GM21381 (cell line): ENCODE results near the gene ZNF624.
"Not testable (repeated sequence)": the region's sequence is repeated elsewhere in the genome, so short reads cannot be mapped to it uniquely, and the experiment has no call there.

Experiments
- ATAC-seq: cut with Tn5 transposase; IDR thresholded peaks from one replicate; pipeline ENCODE4 v1.9.1; 2021; ENCODE audit warnings: mild to moderate bottlenecking, moderate library complexity; ENCODE audit not compliant: unreplicated experiment

The ZNF624 gene

DNA sequence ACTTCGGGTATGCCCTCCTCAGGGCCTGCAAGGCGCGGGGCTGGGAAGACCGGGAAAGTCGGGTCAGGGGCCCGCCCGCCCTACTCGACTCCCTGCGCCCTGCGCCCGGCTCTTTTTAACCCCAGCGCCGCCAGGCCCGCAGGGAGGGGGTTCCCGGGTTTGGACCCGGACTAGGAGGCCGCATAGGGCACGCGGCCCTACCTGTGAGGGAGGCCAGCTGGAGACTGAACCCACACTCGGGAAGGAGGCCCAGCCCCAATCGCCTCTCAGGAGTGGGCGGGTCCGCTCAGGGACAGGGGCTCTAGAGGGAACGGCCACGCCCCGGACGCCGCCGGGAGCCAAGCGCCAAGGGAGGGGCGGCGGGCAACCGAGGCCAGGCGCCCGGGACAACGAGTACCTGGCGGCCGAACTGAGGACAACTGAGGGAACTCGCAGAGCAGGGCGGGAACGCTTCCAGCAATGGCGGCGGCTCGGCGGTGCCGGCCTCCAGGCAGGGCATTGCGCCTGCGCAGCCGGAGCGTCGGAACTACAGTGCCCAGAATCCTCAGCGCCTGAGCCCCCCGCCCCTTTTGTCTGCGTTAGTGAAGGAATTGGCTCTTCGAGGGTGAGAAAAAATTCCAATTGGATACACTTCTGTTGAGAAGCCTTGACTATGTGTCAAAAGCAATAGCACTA is at the start of gene ZNF624:
TSS of gene ZNF624 (minus strand) at position 484 of the 675 bp plus-strand sequence.
- ATAC-seq = peak; percentile 92

DNA sequence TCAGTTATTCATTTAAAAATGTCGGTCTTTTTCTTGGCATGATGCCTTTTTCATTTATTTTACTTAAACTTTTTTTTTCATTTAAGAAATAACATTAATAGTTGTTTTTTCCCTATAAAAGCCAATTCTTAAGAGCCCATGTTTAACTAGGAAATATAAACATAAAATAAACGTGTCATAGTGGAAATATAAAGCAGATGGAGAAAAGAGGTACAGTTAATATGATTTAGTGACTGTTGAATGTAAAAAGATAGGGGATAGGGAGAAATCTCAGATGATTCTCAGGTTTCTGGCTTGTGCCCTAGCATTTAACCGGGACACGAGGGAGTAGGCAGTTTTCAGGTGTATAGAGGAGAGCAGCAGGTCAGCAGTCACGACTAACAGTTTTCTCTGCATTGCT is 44.0 kb upstream of the ZNF624 start:
- ATAC-seq = not testable (repeated sequence)

DNA sequence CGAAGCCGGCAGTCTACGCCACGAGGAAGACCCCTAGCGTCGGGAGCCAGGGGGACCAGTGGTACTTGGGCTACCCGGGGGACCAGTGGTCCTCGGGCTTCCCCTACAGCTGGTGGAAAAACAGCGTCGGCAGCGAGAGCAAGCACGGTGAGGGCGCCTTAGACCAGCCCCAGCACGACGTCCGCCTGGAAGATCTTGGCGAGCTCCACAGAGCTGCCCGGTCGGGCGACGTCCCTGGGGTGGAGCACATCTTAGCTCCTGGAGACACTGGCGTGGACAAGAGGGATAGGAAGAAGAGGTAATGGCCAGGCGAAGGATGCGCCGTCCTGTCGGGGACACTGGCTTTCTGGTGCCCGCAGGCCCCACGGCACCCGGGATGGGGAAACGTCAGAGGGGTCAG is 36.8 kb upstream of the ZNF624 start:
- ATAC-seq = not testable (repeated sequence)

DNA sequence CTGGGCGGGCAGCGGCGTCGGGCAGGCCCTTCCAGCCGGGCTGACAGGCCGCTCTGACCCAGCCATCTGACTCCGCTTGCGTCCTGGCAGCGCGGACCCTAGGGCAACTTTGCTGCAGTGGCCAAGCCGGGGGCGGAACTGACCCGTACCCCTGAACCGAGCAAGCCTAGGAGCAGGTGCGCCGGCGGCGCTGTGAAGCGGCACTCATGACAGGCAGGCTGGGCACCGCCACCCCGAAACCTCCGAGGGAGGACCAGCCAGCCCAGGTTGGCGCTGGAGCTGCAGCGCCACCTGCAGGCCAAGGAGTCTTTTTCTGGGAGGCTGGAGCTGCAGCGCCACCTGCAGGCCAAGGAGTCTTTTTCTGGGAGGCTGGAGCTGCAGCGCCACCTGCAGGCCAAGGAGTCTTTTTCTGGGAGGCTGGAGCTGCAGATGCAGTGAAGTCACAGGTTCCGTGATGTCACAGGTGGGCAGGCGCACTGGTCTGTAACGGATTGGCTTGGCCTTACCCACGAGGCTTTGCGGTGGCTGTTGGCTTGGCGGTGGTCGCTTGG is 36.2 kb upstream of the ZNF624 start, which contains the start of gene CCDC144A:
TSS of gene CCDC144A (plus strand) at position 511 of the 551 bp plus-strand sequence. CDS start 160 bp downstream, outside the sequence.
- ATAC-seq = not testable (repeated sequence)

DNA sequence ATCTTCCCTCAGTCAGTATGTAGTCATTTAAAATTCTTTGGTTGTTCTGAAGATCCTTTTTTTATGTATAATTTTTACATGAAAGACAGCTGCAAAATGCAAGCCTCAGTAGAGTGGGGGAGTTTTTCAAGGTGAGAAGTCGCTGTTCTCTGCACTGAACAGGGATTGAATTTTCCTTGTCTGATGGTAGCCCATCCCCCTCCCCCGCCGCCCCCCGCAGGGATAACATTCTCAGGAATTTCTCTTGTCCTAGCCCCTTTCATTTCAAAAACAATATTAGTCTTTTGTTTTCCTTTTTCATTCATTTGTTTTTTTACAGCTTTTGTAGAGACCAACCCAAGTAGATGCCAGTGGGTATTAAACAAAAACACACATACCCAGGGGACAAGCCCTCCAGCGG is 33.5 kb upstream of the ZNF624 start:
- ATAC-seq = not testable (repeated sequence)

DNA sequence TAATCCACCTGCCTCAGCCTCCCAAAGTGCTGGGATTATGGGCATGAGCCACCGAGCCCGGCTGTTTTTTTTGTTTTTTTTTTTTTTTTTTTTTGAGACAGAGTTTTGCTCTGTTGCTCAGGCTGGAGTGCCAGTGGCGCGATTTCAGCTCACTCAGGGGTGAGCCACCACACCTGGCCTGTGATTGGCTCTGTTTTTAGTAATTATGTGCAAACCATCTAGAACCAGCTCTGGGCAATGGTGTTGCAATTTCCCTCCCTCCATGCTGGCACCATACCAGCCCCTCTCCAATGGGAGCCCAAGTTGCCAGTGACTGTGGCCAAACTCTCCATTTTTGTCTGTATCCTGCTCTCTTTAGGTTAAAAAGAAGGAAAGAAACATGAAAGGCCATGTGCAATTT is 32.4 kb upstream of the ZNF624 start:
- not testable (repeated sequence) for ATAC-seq

DNA sequence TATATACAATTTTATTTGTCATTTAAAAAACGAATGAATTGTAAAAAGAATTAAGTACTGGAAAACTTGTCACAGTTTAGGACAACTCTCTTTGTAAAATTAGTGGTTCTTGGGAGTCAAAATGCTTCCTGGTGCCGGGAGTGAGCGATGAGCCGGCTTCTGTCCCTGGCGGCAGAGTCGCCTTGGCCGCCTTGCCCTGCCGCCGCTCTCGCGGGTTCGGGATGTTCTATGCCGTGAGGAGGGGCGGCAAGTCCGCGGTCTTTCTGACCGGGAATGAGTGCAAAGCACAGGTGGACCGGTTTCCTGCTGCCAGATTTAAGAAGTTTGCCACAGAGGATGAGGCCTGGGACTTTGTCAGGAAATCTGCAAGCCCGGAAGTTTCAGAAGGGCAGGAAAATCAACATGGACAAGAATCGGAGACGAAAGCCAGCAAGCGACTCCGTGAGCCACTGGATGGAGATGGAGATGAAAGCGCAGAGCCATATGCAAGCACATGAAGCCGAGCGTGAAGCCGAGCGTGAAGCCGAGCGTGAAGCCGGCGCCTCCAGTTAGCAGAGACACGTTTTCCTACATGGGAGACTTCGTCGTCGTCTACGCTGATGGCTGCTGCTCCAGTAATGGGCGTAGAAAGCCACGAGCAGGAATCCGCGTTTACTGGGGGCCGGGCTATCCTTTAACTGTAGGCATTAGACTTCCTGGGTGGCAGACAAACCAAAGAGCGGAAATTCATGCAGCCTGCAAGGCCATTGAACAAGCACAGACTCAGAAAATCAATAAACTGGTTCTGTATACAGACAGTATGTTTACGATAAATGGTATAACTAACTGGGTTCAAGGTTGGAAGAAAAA is 29.9 kb upstream of the ZNF624 start:
- not testable (repeated sequence) for ATAC-seq

DNA sequence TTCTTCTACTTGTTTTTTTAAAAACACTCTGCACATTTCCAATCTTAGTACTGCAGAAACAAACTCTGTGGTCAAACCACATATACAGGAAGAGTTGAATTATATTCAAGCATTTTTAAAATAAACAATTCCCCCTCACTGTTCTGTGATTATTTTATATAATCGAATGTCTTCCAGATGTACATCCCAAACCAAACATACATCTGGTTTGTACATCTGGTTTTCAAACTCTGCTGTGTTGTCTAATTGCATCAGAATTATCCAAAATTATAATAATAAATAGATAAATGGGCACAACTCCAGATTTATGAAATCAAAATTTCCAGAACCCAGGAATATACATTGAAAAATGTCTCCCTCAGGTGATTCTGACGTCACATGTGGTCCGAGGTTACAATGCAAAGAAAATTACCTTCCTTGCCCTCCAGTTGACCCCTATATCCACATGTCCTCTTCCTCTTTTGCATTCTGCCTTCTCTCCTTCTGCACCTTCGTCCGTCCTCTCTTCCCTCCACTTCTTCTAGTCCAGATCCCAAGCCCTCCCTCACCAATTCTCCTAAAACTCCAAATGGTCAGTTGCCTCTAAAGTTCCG is 23.1 kb upstream of the ZNF624 start:
- no peak for ATAC-seq

DNA sequence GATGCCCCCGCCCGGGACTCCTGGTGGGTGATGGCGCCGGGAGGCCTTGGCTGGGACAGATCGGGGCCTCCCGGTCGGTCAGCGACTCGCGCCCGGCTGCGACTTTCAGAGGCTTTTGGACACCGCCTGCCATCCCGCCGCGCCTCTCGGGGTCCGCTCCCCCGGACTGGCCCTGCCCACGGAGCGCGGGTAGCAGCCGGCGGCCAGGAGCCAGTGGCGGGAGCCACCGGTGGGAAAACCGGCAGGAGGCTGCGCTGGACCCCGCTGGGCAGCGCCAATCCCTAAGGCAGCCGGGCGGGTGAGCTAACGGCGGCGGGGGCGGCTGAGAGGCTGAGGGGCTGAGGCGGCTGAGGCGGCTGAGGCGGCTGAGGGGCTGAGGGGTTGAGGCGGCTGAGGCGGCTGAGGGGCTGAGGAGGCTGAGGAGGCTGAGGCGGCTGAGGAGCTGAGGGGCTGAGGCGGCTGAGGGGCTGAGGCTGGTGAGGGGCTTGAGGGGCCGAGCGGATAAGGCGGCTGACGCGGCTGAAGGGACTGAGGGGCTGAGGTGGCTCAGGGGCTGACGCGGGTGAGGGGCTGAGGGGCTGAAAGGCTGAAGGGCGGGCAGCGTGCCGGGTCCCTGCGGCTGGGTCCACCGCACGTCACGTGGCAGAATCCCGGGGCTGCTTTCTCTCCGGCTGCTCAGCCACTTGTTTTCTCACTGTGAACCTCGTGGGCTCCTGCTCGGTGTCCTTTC is 13.4 kb upstream of the ZNF624 start:
- not testable (repeated sequence) for ATAC-seq

DNA sequence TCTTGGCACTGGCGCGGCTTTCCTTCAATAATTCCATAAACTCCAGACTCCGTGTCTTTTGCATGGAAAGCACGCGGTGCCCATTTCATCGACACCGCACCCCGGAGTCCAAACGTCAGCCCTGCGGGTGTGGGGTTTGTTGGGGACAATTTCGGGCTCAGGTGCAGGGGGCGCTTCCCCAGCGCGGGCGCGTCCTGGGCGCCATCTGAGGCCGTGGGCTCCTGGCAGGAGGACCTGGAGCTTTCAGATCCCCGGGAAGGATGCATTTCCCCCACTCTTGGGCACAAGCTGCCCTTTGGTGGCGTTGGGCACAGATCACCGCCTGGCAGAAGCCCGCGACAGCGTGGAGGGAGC is 12.9 kb upstream of the ZNF624 start:
- ATAC-seq = not testable (repeated sequence)

DNA sequence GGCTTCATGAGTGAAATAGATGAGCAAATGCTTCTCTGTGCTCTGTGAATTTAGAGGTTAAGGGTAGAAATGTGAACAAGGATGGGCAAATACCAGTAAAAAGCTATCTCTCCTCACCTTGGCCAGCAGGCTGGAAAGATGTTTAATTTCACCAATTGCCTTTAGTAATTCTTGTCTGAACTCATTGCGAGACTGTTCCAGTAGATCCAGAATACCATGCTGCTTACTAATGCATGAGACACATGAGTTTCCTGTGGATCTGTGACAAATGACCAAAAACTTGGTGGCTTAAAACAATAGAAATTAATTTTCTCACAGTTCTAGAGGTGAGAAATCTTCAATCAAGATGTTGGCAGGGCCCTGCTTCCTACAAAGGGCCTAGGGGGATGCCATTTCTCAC is 9.3 kb upstream of the ZNF624 start:
- no peak for ATAC-seq

DNA sequence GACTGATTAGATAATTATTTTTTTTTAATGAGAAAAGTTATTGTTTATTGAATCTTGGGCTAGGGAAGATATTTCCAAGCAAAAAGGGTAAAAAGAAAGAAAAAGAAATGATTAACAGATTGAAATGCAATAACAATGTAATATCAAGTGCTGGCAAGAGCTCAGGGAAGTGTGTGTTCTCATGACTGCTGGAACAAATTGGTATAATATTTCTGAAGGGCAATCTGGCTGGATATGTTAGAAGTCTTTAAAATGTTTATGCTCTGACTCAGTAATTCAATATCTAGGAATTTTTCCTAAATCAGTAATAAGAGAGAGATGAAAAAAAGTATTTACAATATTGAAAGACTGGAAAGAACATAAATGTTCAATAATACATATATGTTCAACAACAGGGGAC is 7.6 kb upstream of the ZNF624 start:
- ATAC-seq = no peak

DNA sequence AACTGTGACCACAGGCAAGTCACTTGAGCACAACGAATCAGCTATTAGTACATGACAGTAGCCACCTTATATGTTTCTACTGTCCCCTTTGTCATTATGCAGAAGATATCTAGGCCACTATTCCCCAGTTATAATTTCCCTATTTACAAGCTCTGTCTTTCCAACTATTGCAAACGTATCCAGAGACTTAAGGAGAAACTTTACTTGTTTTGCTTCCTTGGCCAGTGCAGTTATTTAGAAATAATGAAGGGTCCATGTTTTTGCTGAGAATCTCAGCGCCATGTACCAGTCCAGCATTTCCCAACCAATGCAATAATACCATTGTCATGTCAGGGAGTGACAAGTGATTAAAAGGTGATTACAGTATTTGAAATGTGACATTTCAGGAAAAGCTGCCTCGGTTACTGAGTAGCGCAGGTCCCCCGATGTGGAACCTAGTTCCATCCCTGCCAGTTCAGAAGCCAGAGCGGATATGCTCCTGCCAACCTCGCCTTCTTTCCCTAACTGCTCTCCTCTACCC is 743 bp downstream of the ZNF624 start:
- no peak for ATAC-seq

DNA sequence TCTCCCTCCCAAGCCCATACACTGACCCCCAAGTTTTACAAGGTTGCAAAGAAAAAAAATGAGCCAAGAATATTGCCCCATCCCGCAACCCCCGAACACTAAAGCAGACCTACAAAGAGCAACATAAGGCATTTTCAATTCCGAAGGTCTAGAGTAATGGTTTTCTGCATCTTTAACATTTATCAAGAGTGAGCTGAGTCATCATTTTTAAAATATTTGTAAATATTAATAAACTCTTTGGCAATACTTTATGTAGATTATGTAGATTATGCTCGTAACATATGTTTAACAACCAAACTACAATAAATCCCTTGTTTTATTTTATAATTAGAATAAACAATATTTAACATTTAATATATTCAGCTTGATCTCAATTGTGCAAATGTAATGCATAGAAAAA is 1.4 kb downstream of the ZNF624 start:
- ATAC-seq = no peak

DNA sequence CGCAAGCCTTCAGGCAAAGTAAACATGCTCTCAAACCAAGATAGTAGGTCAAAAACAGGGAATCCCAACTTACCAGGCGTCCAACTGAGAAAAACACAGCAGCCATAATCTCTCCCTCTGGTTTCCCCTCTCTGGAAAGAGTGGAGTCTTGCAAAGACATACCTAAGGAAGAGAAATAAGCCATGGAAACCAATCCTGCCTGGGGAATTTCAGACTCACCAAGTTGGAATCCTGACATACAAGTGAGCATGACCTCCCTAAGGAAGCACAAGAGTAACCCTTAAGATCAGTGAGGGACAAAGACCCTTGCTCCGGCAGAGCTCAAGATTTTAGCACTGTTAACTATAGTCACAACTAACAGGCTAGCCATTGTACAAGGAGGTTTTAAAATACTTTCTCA is 4.1 kb downstream of the ZNF624 start:
- no peak for ATAC-seq

DNA sequence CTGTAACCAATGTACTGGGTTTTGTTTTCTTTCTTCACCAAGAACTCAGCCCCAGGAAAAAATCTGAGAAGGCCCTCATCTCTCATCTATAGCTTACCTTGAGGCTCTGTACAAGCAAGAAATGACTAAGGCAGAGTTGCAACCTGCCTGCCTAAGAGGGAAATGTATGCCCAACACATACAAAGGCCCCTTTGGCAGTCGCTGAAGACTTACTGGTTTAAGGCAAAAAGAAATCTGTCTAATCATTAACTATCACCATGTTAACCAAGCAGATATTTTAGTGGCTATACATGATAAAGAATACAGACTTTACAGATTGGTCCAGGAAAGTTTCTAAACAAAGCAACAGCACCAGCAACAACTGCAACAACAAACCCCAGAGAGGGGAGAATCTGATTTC is 14.2 kb downstream of the ZNF624 start:
- no peak for ATAC-seq

DNA sequence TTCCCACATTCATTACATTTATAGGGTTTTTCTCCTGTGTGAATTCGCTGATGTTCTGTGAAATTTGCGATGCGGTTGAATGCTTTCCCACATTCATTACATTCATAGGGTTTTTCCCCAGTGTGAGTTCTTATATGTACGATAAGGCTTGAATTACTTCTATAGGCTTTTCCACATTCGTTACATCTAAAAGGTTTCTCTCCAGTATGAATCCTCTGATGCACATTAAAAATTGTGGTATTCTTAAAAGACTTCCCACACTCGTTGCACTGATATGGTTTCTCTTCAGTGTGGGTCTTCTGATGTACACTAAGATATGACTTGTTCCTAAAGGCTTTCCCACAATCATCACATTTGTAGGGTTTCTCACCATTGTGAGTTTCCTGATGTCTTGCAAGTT is 30.4 kb downstream of the ZNF624 start:
- ATAC-seq = no peak

DNA sequence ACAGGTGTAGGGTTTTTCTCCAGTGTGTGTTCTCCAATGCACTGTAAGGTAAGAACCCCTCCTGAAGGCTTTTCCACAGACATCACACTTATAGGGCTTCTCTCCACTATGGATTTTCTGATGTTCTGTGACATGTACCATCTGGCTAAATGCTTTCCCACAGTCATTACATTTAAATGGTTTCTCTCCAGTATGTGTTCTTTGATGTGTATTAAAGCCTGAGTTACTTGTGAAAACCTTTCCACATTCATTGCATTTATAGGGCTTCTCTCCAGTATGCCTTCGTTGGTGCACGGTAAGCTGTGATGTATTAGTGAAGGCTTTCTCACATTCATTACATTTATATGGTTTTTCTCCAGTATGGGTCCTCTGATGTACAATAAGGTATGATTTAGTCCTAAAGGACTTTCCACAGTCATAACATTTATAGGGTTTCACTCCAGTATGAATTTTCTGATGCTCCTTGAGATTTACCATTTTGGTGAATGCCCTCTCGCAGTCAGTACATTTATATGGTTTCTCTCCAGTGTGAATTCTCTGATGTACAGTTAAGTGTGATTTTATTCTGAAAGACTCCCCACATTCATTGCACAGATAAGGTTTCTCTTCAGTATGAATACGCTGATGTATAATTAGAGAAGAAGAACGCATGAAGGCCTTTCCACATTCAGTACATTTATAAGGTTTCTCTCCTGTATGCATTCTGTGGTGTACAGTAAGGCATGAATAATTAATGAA is 30.9 kb downstream of the ZNF624 start:
- no peak for ATAC-seq

DNA sequence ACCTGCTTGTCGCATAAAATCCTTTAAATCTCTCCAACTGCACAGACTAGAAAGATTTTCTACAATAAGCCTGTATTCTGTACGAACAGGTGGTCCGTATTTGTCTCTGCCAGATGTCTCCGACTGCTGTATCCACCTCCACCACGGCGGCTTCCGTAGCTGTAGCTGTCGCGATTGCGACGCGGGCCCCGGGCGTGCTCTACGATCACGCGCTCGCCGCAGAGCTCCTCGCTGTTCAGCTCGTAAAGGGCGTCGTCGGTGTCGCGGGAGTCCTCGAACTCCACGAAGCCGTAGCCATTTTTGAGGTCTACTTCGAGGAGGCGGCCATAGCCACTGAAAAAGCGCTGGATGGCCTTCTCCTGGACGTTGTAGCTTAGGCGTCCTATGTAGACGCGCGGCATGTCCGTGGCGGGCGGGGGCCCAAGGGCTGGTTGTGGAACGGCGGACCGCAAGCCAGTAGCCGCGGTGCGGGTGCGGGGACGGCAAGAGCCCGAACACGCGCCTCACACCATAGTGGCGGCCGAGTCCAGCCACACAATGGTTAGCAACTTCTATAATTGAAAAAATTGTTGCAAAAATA is 36.1 kb downstream of the ZNF624 start:
- ATAC-seq = no peak

DNA sequence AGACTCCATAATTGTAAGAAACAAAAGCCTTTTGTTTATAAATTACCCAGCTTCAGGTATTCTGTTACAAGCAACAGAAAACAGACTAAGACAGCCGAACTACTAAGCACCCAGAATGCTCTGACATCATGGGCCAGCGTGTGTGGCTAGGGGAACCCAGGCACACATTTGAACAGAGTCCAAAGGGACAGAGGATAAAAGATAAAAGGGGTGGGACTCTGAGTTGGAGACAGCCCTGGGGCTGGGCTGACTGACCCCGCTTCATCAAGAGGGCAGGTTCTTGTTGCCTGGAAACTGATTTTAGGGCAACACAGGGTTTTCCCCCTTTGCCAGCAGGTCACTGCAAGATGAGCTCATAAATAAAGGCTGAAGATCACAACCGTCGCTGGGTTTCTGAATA is 54.1 kb downstream of the ZNF624 start:
- ATAC-seq = no peak
